Heart left ventricle (tissue), 13 donors: ENCODE results near the gene RAD23A.

Source experiments
- POLR2A ChIP-seq, 2 donors: fragments of 450-650 bp; IDR thresholded peaks; one replicate each; pipeline ENCODE4 v1.6.1; 2017; ENCODE audit warnings: antibody characterized with exemption in 2 of 2, mild to moderate bottlenecking in 2 of 2, moderate library complexity in 2 of 2
- TF ChIP-seq, protein P1 (sequence below), 12 donors: fragments of 200-600 bp; sonication (generic) in 4 of 12; IDR thresholded peaks; one replicate each; pipeline versions ENCODE4 v1.5.0 to v1.8.0; 2018 to 2022; ENCODE audit warnings: antibody characterized with exemption in 12 of 12, mild to moderate bottlenecking in 5 of 12
- donor health status: ischemic (EF 13 %, LVEDD 7.1; RV severe dilation, severe dysfunction).
- donor health status: DM: no; HTN: yes; CAD: no.
- donor health status: DM: no; HTN: no; CAD: no.
- donor health status: ischemic (EF 25% LVEDD 6.9; RV normal size, moderate dysfunction).
- donor health status: ischemic (EF 25% LVEDD 5.7; RV mildly dilated, moderate dysfunction).
- donor health status: ischemic (EF 35%, LVEDD 5.7; RV mildly dilated, moderate dysfunction).
- donor health status: nonischemic (EF 11% LVEDD 7.7; RV severe dilation, severe dysfunction).
- donor health status: DM: yes; HTN: yes; CAD: no.
- donor health status: PGD.
- donor health status: ischemic (EF 29% LVEDD 5.4; RV normal size, mild dysfunction).
- donor health status: nonischemic (EF 23%, LVEDD 6.1; RV moderate dilation, normal function).

DNA sequence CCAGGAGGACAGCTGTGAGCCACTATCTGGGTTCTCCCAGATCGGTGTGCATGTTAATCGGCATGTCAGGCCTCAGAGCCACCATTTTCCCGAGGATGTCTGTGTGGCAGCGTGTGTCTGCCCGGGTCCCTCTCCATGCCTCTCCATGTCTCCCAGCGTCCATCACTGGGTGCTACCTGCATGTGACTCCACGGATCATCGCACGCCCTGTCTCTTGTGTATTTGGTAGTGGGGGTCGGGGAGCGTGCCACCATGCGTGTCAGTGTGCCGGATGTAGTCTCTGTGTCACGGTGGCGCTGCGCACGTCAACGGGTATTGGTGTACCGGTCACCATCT, 55.5 kb downstream of the RAD23A start:
- TF ChIP-seq, protein P1, sequence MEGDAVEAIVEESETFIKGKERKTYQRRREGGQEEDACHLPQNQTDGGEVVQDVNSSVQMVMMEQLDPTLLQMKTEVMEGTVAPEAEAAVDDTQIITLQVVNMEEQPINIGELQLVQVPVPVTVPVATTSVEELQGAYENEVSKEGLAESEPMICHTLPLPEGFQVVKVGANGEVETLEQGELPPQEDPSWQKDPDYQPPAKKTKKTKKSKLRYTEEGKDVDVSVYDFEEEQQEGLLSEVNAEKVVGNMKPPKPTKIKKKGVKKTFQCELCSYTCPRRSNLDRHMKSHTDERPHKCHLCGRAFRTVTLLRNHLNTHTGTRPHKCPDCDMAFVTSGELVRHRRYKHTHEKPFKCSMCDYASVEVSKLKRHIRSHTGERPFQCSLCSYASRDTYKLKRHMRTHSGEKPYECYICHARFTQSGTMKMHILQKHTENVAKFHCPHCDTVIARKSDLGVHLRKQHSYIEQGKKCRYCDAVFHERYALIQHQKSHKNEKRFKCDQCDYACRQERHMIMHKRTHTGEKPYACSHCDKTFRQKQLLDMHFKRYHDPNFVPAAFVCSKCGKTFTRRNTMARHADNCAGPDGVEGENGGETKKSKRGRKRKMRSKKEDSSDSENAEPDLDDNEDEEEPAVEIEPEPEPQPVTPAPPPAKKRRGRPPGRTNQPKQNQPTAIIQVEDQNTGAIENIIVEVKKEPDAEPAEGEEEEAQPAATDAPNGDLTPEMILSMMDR (IDR thresholded peaks at IDR 0.05), result no peak
- no peak for TF ChIP-seq POLR2A (IDR thresholded peaks at IDR 0.05)
